Tongue (tissue), 2 donors: ENCODE results near the gene HTT-AS. TPM values are rescaled to one million over a fixed set of nuclear protein-coding genes. Genes with fewer than 3 reads are reported as not detected.
A peak's percentile ranks its signal among the peaks of the same experiment; 100 is the strongest.
"Not testable (repeated sequence)": the region's sequence is repeated elsewhere in the genome, so short reads cannot be mapped to it uniquely, and the experiment has no call there.

ENCODE experiments used
- DNase-seq: peaks from one replicate; pipeline ENCODE4 v3.0.0-alpha.2; 2015
- total RNA-seq: library from RNA; depleted of rRNA; stranded (reverse); fragments of >200 nt; gene quantifications from one replicate; pipeline ENCODE4 v1.2.3, GENCODE V29; 2014

HTT-AS gene
- total RNA-seq, 1 donor from 2014 or later = not detected

DNA sequence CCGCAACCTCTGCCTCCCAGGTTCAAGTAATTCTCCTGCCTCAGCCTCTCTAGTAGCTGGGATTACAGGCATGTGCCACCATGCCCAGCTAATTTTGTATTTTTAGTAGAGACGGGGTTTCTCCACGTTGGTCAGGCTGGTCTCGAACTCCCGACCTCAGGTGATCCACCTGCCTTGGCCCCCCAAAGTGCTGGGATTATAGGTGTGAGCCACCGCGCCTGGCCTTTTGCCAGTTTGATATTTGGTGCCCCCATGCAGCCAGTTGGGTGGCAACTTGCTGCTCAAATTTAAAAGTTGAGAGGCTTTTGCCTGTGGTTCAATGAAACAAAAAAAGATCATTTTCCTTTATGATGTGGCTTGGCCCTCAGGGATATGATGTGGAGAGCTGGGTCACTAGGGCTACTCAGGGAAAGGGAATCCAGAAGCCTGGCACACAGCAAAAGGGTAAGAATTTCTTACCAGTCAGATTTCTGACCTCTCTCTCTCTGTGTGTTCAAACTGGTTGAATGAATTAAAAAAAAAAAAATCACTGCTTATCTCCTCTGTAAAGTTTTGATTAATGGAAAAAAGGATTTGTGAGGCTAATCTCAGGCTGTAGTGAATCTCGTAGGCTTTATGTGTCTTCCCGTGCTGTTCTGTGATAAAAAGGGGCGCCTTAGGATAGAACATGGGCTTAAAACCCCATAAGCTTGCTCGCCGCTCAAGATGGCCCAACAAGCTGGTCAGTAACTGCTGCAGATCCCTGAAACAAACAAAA is 23.0 kb downstream of the HTT-AS start:
- DNase-seq = not testable (repeated sequence)

DNA sequence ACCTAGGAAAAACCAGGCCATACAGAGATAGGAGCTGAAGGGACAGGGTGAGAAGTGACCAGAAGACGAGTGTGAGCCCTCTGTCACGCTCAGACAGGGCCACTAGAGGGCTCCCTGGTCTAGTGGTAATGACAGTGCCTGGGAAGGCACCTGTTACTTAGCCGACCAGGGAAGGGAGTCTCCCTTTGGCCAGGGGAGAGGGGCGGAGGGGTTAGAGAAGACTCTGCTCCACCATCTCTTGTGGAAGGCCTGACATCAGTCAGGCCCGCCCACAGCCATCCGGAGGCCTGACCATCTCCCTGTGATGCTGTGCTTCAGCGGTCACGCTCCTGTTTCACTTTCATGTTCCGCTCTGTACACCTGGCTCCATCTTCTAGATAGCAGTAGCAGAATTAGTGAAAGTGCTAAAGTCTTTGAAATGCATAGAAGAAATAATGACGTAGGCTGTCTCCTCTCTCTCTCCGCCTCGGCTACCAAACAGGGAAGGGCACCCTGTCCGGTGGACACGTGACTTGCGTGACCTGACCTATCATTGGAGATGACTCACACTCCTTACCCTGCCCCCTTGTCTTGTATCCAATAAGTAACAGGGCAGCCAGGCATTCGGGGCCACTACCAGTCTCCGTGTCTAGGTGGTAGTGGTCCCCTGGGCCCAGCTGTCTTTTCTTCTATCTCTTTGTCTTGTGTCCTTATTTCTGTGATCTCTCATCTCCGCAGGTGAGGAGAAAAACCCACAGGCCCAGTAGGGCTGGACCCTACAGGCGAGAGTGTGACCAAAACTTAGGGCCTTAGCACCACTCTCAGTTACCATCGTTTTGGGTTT is 26.7 kb downstream of the HTT-AS start:
- DNase-seq = peak; percentile 73

DNA sequence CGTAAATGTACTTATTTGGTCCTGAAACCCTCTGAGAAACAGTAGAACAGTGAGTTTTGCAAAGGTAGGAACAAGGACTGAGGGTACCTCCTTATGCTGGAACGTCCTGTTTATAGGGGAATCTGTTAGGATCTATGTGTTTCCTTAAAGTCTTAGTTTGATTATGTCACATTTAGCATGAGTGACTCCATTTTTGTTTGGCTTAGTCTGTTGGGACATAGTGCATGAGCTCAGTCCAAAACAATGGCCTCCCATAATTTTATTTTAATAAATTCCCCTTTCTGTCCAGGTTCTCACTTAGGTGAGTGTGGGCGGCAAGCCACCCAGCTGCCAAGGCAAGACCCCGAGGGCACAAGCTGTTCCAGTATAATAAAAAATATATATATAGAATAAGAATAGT is 27.7 kb downstream of the HTT-AS start:
- no peak for DNase-seq

DNA sequence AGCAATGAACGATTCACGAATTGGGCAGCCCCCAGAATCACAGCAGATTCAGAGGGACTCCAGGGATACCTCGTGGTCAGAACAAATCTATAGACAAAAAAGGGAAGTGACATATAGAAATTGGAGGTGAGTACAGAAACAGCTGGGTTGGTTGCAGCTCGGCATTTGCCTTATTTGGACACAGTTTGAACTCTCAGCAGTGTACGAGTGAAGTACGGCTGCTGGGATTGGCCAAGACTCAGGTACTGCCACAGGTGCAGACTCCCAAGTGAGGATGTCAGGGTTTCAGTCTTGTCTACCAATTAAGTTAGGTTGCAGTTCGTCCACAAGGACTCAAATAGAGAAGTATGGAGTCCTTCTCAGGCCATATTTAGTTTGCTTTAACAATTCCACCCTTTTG is 28.2 kb downstream of the HTT-AS start:
- no peak for DNase-seq

DNA sequence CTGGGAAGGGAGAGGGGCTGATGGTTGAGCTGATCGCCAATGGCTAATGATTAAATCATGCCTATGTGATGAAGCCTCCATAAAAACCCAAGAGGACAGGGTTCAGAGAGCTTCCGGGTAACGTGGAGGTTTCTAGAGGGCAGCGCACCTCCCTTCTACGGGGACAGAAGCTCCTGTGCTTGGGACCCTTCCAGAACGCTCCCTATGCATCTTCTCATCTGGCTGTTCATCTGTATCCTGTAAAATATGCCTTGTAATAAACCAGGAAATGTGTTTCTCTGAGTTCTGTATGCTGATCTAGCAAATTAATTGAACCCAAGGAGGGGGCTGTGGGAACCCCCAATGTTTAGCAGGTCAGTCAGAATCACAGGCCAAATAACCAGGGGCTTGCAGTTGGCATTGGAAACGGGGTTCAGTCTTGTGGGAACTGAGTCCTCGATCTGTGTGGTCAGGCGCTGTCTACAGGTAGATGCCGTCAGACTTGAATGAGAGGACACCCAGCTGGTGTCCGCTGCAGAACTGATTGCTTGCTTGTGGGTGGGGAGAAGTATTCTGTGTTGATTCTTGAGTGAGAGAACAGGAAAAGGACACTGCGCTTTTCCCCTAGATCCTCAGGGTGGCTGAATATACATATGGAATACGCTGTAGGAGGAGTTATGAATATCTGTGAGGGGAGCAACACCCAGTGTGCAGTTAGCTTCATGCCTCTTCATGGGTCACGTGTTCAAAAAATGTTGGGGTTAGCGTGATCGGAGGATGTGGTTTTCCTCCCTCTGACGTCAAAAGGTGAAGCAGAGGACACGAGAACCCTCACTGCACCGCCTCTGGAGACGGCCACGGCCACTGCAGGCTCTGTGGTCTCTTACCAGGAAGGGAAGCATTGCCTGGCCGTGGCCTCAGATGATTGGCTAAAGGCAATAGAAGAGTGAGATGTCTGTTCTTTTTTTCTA is 29.2 kb downstream of the HTT-AS start:
- DNase-seq = no peak

DNA sequence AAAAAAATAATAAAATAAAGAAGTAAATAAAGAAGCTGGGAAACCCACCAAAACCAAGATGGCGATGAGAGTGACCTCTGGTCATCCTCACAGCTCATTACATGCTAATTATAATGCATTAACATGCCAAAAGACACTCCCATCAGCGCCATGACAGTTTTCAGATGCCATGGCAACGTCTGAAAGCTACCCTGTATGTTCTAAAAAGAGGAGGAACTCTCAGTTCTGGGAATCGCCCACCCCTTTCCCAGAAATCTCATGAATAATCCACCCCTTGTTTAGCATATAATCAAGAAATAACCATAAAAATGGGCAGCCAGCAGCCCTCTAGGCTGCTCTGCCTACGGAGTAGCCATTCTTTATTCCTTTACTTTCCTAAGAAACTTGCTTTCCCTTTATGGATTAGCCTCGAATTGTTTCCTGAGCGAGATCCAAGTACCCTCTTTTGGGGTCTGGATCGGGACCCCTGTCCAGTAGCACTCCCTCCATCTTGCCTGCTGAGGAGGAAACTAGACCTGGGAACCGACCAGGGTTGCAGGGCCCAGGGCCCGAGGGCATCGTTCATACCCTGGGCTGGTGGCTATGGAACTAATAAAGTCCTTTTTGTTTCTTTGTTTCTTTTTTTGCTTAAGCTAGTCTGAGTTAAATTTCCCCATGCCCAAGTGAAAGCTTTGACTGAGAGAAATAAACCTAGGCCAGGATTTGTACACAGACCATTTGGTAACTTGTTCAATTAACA is 30.9 kb downstream of the HTT-AS start:
- DNase-seq = no peak

DNA sequence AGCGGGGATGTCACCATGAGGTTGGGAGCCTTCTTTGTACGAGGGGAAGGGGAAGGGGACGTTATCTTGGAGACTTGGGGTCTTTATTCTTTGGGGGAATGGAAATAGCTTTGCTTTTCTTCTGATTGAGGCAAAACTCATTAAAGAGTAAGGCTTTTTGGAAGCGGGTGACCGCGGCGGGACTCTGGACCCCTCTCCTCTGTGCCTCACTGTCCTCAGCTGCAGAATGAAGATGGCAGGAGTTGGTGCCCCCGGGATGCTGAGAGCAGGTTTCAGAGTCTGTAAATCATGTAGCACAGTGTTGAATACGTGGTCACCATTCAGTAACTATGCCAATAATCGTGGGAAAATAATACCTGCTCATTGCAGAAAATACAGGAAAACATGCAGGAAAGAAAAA is 32.1 kb downstream of the HTT-AS start:
- no peak for DNase-seq

DNA sequence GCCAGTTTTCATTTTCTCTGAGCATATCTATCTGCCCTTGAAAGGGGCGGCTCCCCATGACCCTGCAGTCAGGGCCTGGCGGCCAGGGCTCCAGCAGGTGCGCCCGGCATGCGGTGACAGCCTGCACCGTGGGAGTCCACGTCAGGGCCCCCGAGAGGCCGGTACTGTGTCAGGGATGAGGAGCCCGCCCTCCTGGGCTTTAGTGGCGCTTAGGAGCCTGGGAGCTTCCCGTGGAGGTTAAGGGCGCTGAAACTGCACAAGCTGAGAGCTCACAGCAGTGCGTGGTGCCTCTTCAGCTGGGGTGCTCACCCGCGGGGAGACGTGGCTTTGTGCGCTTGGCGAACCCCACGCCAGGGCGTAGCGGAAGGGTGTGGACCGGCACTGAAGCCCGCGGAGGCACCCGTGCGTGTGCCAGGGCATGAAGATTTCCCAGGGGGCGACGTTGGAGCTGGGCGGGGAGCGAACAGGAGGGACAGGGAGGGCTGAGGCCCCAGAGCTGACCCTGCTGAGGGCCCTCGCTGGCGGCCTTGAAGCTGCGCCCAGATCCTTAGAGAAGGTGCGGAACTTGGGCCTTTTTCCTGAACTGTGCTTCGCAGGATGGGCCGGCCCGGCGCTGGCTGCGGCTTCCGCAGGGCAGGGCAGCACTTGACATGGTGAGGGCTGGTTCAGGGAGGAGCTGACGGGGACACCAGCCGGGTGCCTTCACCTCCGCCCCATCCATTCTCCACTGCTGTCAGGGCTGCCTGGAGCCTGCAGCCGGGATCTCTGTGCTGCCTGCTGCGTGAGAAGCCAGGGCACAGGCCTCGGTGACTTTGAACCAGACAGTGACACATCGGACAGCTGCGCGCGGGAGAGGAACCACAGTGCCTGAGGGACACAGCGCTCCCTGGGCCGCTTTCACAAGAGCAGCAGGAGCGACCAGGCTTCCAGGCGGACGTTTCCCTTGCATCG is 32.9 kb downstream of the HTT-AS start:
- DNase-seq = peak; percentile 89

DNA sequence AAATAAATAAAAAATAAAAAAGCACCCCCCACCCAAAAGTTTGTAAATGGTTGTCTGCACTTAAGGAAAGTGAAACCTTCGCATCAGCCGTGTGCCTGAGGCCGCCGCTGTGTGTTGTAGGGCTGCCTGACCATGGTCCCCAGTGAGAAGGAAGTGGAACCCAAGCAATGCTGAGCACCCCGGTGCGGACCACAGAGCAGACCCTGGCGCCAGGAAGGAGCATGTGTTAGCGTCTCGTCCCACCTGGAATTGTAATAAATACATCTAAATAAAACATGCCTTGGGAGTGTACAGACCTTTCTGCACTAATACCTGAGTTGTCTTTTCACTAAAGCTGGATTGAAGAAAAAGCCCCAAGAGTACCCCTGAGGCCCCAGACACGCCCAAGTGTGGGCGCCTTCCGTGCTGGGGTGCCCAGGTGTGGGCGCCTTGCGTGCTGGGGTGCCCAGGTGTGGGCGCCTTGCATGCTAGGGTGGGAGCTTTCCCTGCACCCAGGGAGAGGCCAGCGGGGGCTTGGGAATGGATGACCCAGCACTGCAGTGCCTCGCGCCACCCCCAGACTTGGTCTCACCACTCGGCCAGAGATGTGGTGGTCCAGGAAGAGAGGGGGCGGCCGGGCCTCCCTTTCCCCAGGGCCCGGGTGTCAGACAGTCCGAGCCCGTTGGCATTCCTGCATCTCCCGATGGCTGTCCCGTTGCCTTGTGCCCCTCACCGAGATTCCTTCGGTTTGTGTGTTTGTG is 33.7 kb downstream of the HTT-AS start:
- no peak for DNase-seq

DNA sequence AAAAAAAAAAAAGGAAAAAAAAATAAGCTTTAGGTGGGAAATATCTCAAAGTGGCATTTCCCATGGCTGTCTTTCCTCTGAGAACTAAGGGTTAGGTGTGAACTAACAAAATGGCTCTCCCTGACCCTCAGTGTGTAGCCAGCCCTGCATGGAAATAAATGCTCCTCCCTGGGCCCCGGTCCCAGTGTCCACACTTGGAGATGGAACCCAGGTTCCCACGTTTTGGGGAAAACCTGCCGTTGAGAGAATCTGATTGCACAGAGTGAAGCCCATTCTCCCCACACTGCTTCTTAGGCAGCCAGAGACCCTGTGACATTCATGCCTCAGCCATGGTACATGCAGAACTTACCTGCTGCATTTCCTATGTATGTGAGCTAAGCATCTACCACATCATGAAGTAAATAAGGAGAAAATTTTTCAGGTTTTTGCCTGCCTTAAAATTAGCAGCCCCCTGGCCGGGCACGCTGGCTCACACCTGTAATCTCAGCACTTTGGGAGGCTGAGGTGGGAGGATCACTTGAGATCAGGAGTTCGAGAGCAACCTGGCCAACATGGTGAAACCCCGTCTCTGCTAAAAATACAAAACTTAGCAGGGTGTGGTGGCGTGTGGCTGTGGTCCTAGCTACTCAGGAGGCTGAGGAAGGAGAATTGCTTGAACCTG is 34.5 kb downstream of the HTT-AS start:
- DNase-seq = no peak

DNA sequence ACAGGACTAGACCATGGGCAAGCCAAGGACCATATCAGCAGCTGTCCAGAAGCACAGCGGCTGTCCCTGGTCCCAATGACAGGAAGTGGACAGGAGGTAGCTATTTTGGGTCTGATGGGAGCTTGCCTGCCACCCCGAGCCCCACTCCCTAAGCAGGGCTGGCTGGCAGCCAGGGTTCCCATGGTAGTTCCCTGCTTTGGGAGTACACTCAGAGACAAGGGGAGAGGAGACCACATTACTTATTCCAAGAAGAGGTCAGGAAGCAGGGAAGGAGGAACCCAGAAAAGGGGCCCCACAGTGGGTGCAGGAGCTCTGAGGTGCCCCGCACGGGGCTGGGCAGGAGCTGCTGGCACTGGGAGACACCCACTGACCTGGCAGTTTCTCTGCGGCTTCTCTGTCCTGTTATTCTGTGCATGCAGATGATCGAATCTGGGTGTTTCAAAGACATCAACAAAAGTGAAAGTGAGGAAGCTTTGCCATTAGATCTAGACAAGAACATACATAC is 36.3 kb downstream of the HTT-AS start:
- DNase-seq = peak; percentile 86

DNA sequence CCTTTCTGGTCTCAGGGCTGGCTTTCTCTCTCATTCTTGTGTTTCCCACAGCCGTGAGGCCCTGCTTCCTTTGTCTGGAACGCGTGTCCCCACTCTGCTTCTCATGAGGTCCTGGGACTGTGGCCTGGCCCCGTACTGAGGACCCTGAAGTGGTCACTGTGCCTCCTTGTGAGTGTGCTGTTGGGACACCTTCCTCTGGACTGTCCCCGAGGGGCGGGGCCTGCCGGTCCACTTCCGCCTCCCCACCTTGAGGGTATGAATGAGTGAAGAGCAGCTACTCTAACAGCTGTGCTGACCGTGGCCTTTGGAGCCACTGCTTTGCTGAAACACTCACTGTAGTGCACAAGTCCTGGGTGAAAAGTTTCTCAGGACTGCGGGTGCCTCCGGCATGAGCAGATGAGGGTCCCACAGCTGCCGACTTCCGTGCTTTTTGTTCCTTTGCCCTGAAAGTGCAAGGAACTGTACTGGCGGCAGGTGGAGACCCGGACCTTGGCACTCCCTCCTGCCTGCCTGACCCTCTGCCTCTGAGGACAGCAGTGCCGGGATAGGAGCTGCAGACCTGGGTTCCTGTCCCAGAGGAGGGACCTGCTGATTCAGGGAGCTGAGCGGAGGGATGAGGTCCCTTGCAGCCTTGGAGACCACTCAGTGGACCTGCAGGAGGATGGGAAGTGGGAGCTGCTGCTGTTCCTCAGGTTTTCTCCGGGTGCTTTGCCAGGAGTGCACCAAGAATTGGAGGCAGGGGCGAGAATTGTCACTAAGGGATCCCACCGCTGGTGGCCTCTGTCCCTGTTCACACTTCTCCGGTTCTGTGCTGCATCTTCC is 38.0 kb downstream of the HTT-AS start:
- no peak for DNase-seq

DNA sequence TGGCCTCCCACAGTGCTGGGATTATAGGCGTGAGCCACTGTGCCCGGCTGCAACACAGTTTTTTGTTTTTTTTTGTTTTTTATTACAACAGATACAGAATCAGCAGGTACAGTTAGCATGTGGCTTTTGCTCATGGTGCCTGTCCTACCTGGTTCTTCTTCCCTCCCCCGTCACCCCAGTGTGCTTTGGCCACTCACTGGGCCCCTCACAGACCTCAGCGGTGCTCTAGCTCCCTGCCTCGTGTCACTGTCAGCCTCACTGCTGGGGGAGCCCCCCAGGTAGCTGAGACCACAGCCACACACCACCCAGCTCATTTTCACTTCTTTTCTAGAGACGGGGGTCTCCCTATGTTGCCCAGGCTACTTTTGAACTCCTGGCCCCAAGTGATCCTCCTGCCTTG is 38.7 kb downstream of the HTT-AS start:
- no peak for DNase-seq

DNA sequence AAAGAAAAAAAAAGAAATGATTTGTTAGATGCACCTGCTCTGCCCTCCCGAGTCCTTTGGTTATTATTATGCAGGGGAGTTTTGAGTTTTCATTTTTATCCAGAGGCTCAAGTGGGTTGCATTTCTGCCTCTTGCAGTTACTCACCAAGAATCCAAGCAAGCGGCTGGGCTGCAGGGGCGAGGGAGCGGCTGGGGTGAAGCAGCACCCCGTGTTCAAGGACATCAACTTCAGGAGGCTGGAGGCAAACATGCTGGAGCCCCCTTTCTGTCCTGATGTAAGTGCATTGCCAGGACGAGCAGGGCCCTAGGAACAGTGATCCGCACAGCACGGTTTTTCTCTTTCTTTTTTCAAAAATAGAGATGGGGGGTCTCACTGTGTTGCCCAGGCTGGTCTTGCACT is 39.1 kb downstream of the HTT-AS start:
- DNase-seq = no peak

DNA sequence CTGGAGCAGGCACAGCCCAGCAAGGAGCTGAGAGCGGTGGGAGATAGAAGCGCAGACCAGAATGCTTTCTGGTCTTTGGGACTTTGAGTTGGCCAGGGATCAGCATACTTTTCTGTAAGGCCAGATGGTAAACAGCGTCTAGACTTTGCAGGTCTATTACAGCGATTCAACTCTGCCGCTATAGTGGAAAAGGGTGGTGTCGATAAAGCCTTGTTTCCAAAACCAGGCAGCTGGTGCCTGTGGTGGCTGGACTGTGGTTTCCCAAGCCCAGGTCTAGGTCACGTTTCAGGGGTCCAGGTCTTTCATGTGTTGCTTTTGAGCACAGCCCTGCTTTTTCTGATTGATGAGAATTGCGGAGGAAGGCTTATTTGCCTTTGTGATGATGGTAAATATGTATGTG is 40.1 kb downstream of the HTT-AS start:
- no peak for DNase-seq

DNA sequence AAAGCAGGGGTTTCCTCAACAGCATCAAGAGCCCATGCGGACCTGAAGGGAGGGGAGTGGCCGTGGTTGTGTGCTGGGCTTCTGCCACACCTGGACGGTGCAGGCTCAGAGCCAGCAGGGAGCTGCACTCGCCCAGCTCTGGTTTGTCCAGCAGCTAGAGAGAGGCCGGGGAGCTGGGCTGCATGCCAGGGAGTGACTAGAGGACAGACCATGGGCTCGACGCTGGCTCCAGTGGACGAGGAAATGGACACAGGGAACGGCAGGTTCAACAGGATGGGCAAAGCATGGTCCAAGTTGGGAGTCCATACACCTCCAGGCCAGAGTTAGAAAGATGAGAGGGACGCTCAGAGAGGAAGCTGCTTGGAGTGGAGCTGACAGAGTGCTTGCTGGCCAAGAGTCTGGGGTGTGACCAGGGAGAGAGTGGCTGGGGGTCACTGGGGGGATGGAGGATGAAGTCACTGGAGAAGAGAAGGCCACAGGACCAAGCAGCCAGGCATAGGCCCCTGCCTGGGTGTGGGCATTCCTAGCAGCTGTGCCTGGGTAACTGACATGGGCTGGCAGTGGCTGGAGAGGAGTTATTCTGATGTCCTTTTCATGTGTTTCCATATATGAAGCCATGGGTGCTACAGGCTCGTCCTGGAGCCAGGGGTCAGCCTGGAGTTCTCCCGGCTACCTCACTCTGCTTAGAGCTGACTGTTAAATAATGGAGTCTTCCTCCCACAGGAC is 42.8 kb downstream of the HTT-AS start:
- no peak for DNase-seq

DNA sequence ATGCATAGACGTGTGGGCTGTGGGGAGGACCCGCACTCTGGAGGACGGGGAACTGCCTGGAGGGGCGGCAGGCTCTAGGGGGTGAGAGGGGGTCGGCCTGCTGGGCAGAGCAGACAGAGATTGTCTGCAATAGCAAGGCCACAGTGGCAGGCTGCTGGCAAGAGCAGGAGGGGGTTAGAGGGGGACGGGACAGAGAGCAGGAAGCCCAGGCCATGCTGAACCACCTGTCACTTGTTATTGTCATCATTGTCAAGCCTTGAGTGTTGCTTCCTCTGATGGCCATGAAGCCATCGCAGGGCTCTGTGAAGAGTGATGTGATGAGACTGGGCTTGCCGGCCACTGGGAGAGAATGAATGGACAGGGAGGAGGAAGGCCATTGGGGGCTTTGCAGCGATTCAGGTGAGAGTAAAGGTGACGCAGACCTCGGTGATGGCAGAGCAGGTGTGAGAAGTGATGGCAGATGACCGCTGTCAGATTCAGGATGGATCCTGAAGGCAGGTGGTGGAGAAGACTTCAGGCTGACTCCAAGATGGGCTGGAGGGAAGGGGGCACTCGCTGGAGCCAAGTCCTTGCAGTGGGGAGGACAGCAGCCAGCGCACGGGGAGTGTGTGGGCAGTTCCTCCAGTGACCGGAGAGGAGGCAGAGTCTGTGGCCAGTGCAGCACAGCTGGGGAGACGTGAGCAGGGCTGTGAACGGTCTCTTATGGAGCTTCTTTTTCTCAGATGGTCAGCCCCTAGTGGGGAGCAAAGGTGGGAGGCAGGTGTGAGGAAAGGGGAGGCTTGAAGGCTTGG is 43.6 kb downstream of the HTT-AS start:
- DNase-seq = no peak
